H9 (cell line): Measurements from ENCODE around the gene ILF3. TPM values are rescaled to one million over a fixed set of nuclear protein-coding genes. Genes with fewer than 3 reads are reported as not detected.

Source experiments
- DNase-seq: peaks from one replicate; pipeline ENCODE4 v3.0.0-alpha.2; 2017
- H2AFZ ChIP-seq: one replicate; pipeline ENCODE4 v1.6.1; 2013; ENCODE audit warnings: mild to moderate bottlenecking, low read length, control low read depth, moderate library complexity
- H2AK5ac ChIP-seq: 2 replicates; pipeline ENCODE4 v1.6.1; 2013; ENCODE audit warnings: low read length, control low read depth, mixed read lengths; ENCODE audit not compliant: insufficient read length
- H2BK120ac ChIP-seq: one replicate; pipeline ENCODE4 v1.6.1; 2013; ENCODE audit warnings: low read depth, mild to moderate bottlenecking, low read length, control low read depth, inconsistent platforms; ENCODE audit not compliant: poor library complexity, severe bottlenecking
- H2BK12ac ChIP-seq: 2 replicates; pipeline ENCODE4 v1.6.1; 2013; ENCODE audit warnings: low read length, control low read depth, mixed read lengths, low read depth; ENCODE audit not compliant: insufficient read length
- H2BK15ac ChIP-seq: 2 replicates; pipeline ENCODE4 v1.6.1; 2013; ENCODE audit warnings: low read depth, low read length, control low read depth
- H2BK20ac ChIP-seq: one replicate; pipeline ENCODE4 v1.6.1; 2013; ENCODE audit warnings: low read depth, mild to moderate bottlenecking, low read length, control low read depth, inconsistent platforms; ENCODE audit not compliant: poor library complexity, severe bottlenecking
- H2BK5ac ChIP-seq: 2 replicates; pipeline ENCODE4 v1.6.1; 2013; ENCODE audit warnings: low read length, control low read depth, mixed read lengths; ENCODE audit not compliant: insufficient read length
- H3K14ac ChIP-seq: 2 replicates; pipeline ENCODE4 v1.6.1; 2013; ENCODE audit warnings: low read length, control low read depth; ENCODE audit not compliant: insufficient read depth
- H3K18ac ChIP-seq: 2 replicates; pipeline ENCODE4 v1.6.1; 2013; ENCODE audit warnings: low read depth, mild to moderate bottlenecking, mixed read lengths, low read length, control low read depth; ENCODE audit not compliant: insufficient read length
- H3K23ac ChIP-seq: 2 replicates; pipeline ENCODE4 v1.6.1; 2013; ENCODE audit warnings: low read length, control low read depth, mixed read lengths, low read depth; ENCODE audit not compliant: insufficient read length
- H3K23me2 ChIP-seq: 2 replicates; pipeline ENCODE4 v1.6.1; 2013; ENCODE audit warnings: low read depth, mild to moderate bottlenecking, mixed read lengths, low read length, control low read depth; ENCODE audit not compliant: insufficient read length, poor library complexity, severe bottlenecking
- H3K27ac ChIP-seq: 2 replicates; pipeline ENCODE4 v1.5.1; 2013; ENCODE audit warnings: low read length, control low read depth, mixed read lengths, low read depth; ENCODE audit not compliant: insufficient read length
- H3K27me3 ChIP-seq: 2 replicates; pipeline ENCODE4 v1.6.1; 2013; ENCODE audit warnings: low read length, control low read depth, inconsistent platforms; ENCODE audit not compliant: insufficient read depth
- H3K4ac ChIP-seq: 2 replicates; pipeline ENCODE4 v1.6.1; 2013; ENCODE audit warnings: low read depth, mild to moderate bottlenecking, control low read depth, inconsistent platforms, low read length, moderate library complexity
- H3K4me1 ChIP-seq: 2 replicates; pipeline ENCODE4 v1.6.1; 2013; ENCODE audit warnings: low read length, control low read depth, inconsistent platforms; ENCODE audit not compliant: insufficient read depth
- H3K4me2 ChIP-seq: 2 replicates; pipeline ENCODE4 v1.6.1; 2013; ENCODE audit warnings: low read length, control low read depth, mixed read lengths; ENCODE audit not compliant: insufficient read length, insufficient read depth
- H3K56ac ChIP-seq: 2 replicates; pipeline ENCODE4 v1.6.1; 2013; ENCODE audit warnings: low read depth, mild to moderate bottlenecking, mixed read lengths, low read length, control low read depth; ENCODE audit not compliant: insufficient read length
- H3K79me1 ChIP-seq: 2 replicates; pipeline ENCODE4 v1.6.1; 2013; ENCODE audit warnings: low read depth, mild to moderate bottlenecking, moderate library complexity, low read length, control low read depth, inconsistent platforms; ENCODE audit not compliant: insufficient read depth, poor library complexity, severe bottlenecking
- H3K79me2 ChIP-seq: 2 replicates; pipeline ENCODE4 v1.6.1; 2013; ENCODE audit warnings: low read length, control low read depth, inconsistent platforms; ENCODE audit not compliant: insufficient read depth
- H3K9ac ChIP-seq: 2 replicates; pipeline ENCODE4 v1.6.1; 2013; ENCODE audit warnings: low read length, control low read depth, mixed read lengths; ENCODE audit not compliant: insufficient read length; ENCODE audit errors: extremely low read depth
- H3K9me3 ChIP-seq: one replicate; pipeline ENCODE4 v1.6.1; 2013; ENCODE audit warnings: low read depth, low read length, inconsistent platforms; ENCODE audit not compliant: control insufficient read depth
- H3T11ph ChIP-seq: one replicate; pipeline ENCODE4 v1.6.1; 2013; ENCODE audit warnings: mild to moderate bottlenecking, low read length, control low read depth, inconsistent platforms
- H4K20me1 ChIP-seq: one replicate; pipeline ENCODE4 v1.6.1; 2013; ENCODE audit not compliant: control insufficient read depth, insufficient read length, insufficient read depth
- H4K5ac ChIP-seq: 2 replicates; pipeline ENCODE4 v1.6.1; 2013; ENCODE audit warnings: low read depth, mild to moderate bottlenecking, mixed read lengths, low read length, control low read depth; ENCODE audit not compliant: insufficient read length
- H4K8ac ChIP-seq: replicated peaks from 2 replicates; pipeline ENCODE4 v1.6.1; 2013; ENCODE audit warnings: low read length, control low read depth, mixed read lengths, low read depth; ENCODE audit not compliant: insufficient read length
- H4K91ac ChIP-seq: 2 replicates; pipeline ENCODE4 v1.6.1; 2013; ENCODE audit warnings: low read depth, mild to moderate bottlenecking, moderate library complexity, mixed read lengths, low read length, control low read depth; ENCODE audit not compliant: insufficient read length
- H3K27ac Mint-ChIP-seq, 3 experiments: 2 replicates in 2 of 3; 3 replicates in 1 of 3; pipeline ENCODE4 v1.8.0; 2020 to 2021; ENCODE audit warnings: mixed read lengths in 3 of 3, mild to moderate bottlenecking in 1 of 3, moderate library complexity in 1 of 3
- H3K27me3 Mint-ChIP-seq: 2 replicates; pipeline ENCODE4 v1.8.0; 2021; ENCODE audit warnings: low read depth, mild to moderate bottlenecking, moderate library complexity, mixed read lengths
- H3K36me3 Mint-ChIP-seq, 3 experiments: 2 replicates in 2 of 3; 3 replicates in 1 of 3; pipeline ENCODE4 v1.8.0; 2020 to 2021; ENCODE audit warnings: low read depth in 3 of 3, mixed read lengths in 3 of 3; ENCODE audit not compliant: insufficient read depth in 1 of 3
- H3K4me1 Mint-ChIP-seq, 2 experiments: 2 replicates each; pipeline ENCODE4 v1.8.0; 2020; ENCODE audit warnings: mixed read lengths in 2 of 2
- H3K4me3 Mint-ChIP-seq, 2 experiments: 2 replicates in 1 of 2; 3 replicates in 1 of 2; pipeline ENCODE4 v1.8.0; 2020 to 2021; ENCODE audit warnings: mild to moderate bottlenecking in 2 of 2, mixed read lengths in 2 of 2, moderate library complexity in 1 of 2
- H3K9me3 Mint-ChIP-seq, 2 experiments: 2 replicates in 1 of 2; 3 replicates in 1 of 2; pipeline ENCODE4 v1.8.0; 2020; ENCODE audit warnings: mild to moderate bottlenecking in 2 of 2, mixed read lengths in 2 of 2, moderate library complexity in 1 of 2
- CTCF ChIP-seq: fragments of 200-600 bp; sonication (generic); conservative IDR thresholded peaks from 3 replicates; pipeline ENCODE4 v1.8.0; 2021; ENCODE audit warnings: antibody characterized with exemption, mild to moderate bottlenecking
- WGBS: extraction: QIAGEN DNeasy Blood & Tissue Kit; methylation state at CpG from one replicate; pipeline ENCODE4 v1.1.7; 2013; ENCODE audit warnings: missing lambda C conversion rate, low lambda C conversion rate, mixed read lengths; ENCODE audit not compliant: insufficient read length; ENCODE audit errors: extremely low coverage; 5-methylcytosine and 5-hydroxymethylcytosine counted together
- total RNA-seq: library from RNA; stranded (reverse); gene quantifications from 2 replicates; pipeline ENCODE4 v1.2.1, GENCODE V29; 2021

The ILF3 gene
- total RNA-seq, 1 experiment from 2014 or later, result 841 TPM

GRCh38 chr19:10611907-10612306, 42.2 kb upstream of the ILF3 start:
- Histone ChIP-seq H3K56ac (no peak overlapping the region), H2BK20ac (no peak overlapping the region), H3K27me3 (no peaks in the 10 kb centered on the region), H4K91ac (no peak overlapping the region), H2BK120ac (no peak overlapping the region), H3K23me2 (no peaks in the 10 kb centered on the region), H2AFZ (no peak overlapping the region), H3T11ph (no peak overlapping the region), H2BK15ac (no peak overlapping the region), H4K5ac (no peak overlapping the region), H3K14ac (no peak overlapping the region), H3K18ac (no peak overlapping the region), H3K23ac (no peak overlapping the region), H3K79me2 (no peaks in the 10 kb centered on the region), H2BK12ac (no peak overlapping the region), H3K4me1 (no peaks in the 10 kb centered on the region), H3K4me2 (no peak overlapping the region), H2AK5ac (no peak overlapping the region), H3K79me1 (no peaks in the 10 kb centered on the region), H4K20me1 (no peaks in the 10 kb centered on the region), H3K9me3 (no peaks in the 10 kb centered on the region), H3K4ac (no peak overlapping the region), H2BK5ac (no peak overlapping the region), H3K27ac (no peak overlapping the region), H3K9ac (no peak overlapping the region), H4K8ac (no peak overlapping the region)
- no peak overlapping the region for H3K27ac Mint-ChIP-seq
- no CpG with 5 or more reads among the region's 5 CpGs for WGBS
- H3K4me1 Mint-ChIP-seq, result no peaks in the 10 kb centered on the region
- no peak for DNase-seq
- H3K9me3 Mint-ChIP-seq, result no peaks in the 10 kb centered on the region
- peaks cover 2 to 11% (median 5%) of the 10 kb centered on the region in 3 experiments; a peak in 6 of 7 replicates for H3K36me3 Mint-ChIP-seq
- no peak overlapping the region for H3K4me3 Mint-ChIP-seq
- no peak for TF ChIP-seq CTCF
- H3K27me3 Mint-ChIP-seq, result no peaks in the 10 kb centered on the region
